IMR-90 (cell line): Measurements from ENCODE around the gene CHM. TPM values are rescaled to one million over a fixed set of nuclear protein-coding genes. Genes with fewer than 3 reads are reported as not detected.
"Not testable (repeated sequence)": the region's sequence is repeated elsewhere in the genome, so short reads cannot be mapped to it uniquely, and the experiment has no call there.

ENCODE experiments used
- ATAC-seq: fragments of 200-7000 bp; cut with Tn5 transposase; 2 replicates; pipeline ENCODE4 v1.9.1; 2020; ENCODE audit warnings: low read depth, mild to moderate bottlenecking, moderate library complexity
- BruUV-seq: library from RNA; stranded (reverse); fragments of 400-500 nt; replicated peaks from 2 replicates; lab custom pipeline; 2021; lab: Mats Ljungman, UMichigan
- CTCF ChIA-PET: fragments of 300-600 bp; formaldehyde crosslinking; extraction: SDS; loops from one replicate; lab custom pipeline; 2021; ENCODE audit warnings: antibody characterized with exemption; lab: Yijun Ruan, JAX
- POLR2A ChIA-PET: fragments of 300-600 bp; sonication (Branson Sonifier 250); formaldehyde crosslinking; loops from one replicate; lab custom pipeline; 2022; ENCODE audit warnings: antibody characterized with exemption; ENCODE audit not compliant: unreplicated experiment; lab: Charles Lee
- DNase-seq: peaks from one replicate; pipeline ENCODE4 v3.0.0; 2013
- H2AFZ ChIP-seq: replicated peaks from 2 replicates; pipeline ENCODE3; 2013; ENCODE audit warnings: low read length, mild to moderate bottlenecking; ENCODE audit not compliant: poor library complexity
- H2AK5ac ChIP-seq: 2 replicates; pipeline ENCODE4 v1.6.1; 2013; ENCODE audit warnings: low read depth, low read length, inconsistent platforms
- H2AK9ac ChIP-seq: replicated peaks from 2 replicates; pipeline ENCODE3; 2013; ENCODE audit warnings: mild to moderate bottlenecking, low read depth, low read length, moderate library complexity; ENCODE audit not compliant: poor library complexity
- H2BK120ac ChIP-seq: 2 replicates; pipeline ENCODE4 v1.6.1; 2013; ENCODE audit warnings: low read depth, low read length, inconsistent platforms
- H2BK15ac ChIP-seq: 3 replicates; pipeline ENCODE4 v1.6.1; 2013; ENCODE audit warnings: low read depth, low read length, inconsistent platforms
- H2BK20ac ChIP-seq: 2 replicates; pipeline ENCODE4 v1.6.1; 2013; ENCODE audit warnings: low read depth, mild to moderate bottlenecking, inconsistent platforms, low read length, moderate library complexity
- H2BK5ac ChIP-seq: 2 replicates; pipeline ENCODE4 v1.6.1; 2013; ENCODE audit warnings: mild to moderate bottlenecking, low read depth, low read length, inconsistent platforms; ENCODE audit not compliant: poor library complexity, severe bottlenecking
- H3K14ac ChIP-seq: replicated peaks from 2 replicates; pipeline ENCODE4 v1.6.1; 2013; ENCODE audit warnings: low read depth, low read length, inconsistent platforms
- H3K18ac ChIP-seq: 2 replicates; pipeline ENCODE4 v1.6.1; 2013; ENCODE audit warnings: low read depth, low read length, control low read depth
- H3K23ac ChIP-seq: 2 replicates; pipeline ENCODE4 v1.6.1; 2013; ENCODE audit warnings: low read depth, low read length, inconsistent platforms
- H3K27ac ChIP-seq: 2 replicates; pipeline ENCODE4 v1.5.1; 2013; ENCODE audit warnings: mild to moderate bottlenecking, control low read depth, low read length; ENCODE audit not compliant: insufficient read depth
- H3K27me3 ChIP-seq: 2 replicates; pipeline ENCODE4 v1.6.1; 2013; ENCODE audit warnings: low read length; ENCODE audit not compliant: control insufficient read depth, insufficient read depth
- H3K36me3 ChIP-seq: 2 replicates; pipeline ENCODE4 v1.6.1; 2013; ENCODE audit warnings: low read length, mixed read lengths; ENCODE audit not compliant: control insufficient read depth, insufficient read depth
- H3K4ac ChIP-seq: 2 replicates; pipeline ENCODE4 v1.6.1; 2013; ENCODE audit warnings: low read depth, low read length, inconsistent platforms
- H3K4me1 ChIP-seq: 2 replicates; pipeline ENCODE4 v1.6.1; 2013; ENCODE audit warnings: low read length, mixed read lengths; ENCODE audit not compliant: control insufficient read depth, insufficient read depth
- H3K4me2 ChIP-seq: 2 replicates; pipeline ENCODE4 v1.6.1; 2013; ENCODE audit warnings: low read depth, mild to moderate bottlenecking, control low read depth, low read length, moderate library complexity
- H3K4me3 ChIP-seq: 2 replicates; pipeline ENCODE4 v1.5.1; 2013; ENCODE audit warnings: low read depth, mild to moderate bottlenecking, control low read depth, low read length, moderate library complexity; ENCODE audit not compliant: insufficient read depth
- H3K56ac ChIP-seq: 2 replicates; pipeline ENCODE4 v1.6.1; 2013; ENCODE audit warnings: low read length, inconsistent platforms; ENCODE audit not compliant: insufficient read depth; ENCODE audit errors: extremely low read depth
- H3K79me1 ChIP-seq, 2 experiments: 2 replicates each; pipeline ENCODE4 v1.6.1; 2013; ENCODE audit warnings: low read length in 2 of 2, inconsistent platforms in 1 of 2, low read depth in 1 of 2
- H3K9ac ChIP-seq: 2 replicates; pipeline ENCODE4 v1.6.1; 2013; ENCODE audit warnings: low read depth, low read length, control low read depth
- H3K9me1 ChIP-seq: 2 replicates; pipeline ENCODE4 v1.6.1; 2013; ENCODE audit warnings: low read length, inconsistent platforms; ENCODE audit not compliant: insufficient read depth
- H3K9me3 ChIP-seq: 2 replicates; pipeline ENCODE4 v1.6.1; 2013; ENCODE audit warnings: low read length; ENCODE audit not compliant: control insufficient read depth, insufficient read depth
- H4K20me1 ChIP-seq: 2 replicates; pipeline ENCODE4 v1.6.1; 2013; ENCODE audit warnings: low read length, inconsistent platforms; ENCODE audit not compliant: insufficient read depth
- H4K5ac ChIP-seq: 2 replicates; pipeline ENCODE4 v1.6.1; 2013; ENCODE audit warnings: mild to moderate bottlenecking, low read depth, low read length, control low read depth
- H4K8ac ChIP-seq, 2 experiments: 2 replicates each; pipeline ENCODE4 v1.6.1; 2013; ENCODE audit warnings: low read depth in 2 of 2, low read length in 2 of 2, control low read depth in 1 of 2, inconsistent platforms in 1 of 2
- H4K91ac ChIP-seq: 2 replicates; pipeline ENCODE4 v1.6.1; 2013; ENCODE audit warnings: low read depth, low read length, inconsistent platforms; ENCODE audit not compliant: insufficient read depth
- CTCF ChIP-seq: conservative IDR thresholded peaks from 2 replicates; pipeline ENCODE4 v1.5.1; 2012; ENCODE audit warnings: mild to moderate bottlenecking, low read depth, low read length, improper control_type of control experiment
- MXI1 ChIP-seq: IDR thresholded peaks from 2 replicates; pipeline ENCODE4 v1.6.1; 2012; ENCODE audit warnings: low read depth, mild to moderate bottlenecking, low read length, moderate library complexity, borderline replicate concordance
- NFE2L2 ChIP-seq: fragments of 150-350 bp; IDR thresholded peaks from 2 replicates; pipeline ENCODE4 v1.6.1; 2016; ENCODE audit warnings: low read depth, mild to moderate bottlenecking, low read length
- RAD21 ChIP-seq: IDR thresholded peaks from 2 replicates; pipeline ENCODE4 v1.6.1; 2012; ENCODE audit warnings: low read length, improper control_type of control experiment
- WGBS, 2 experiments: methylation state at CpG; one replicate each; pipeline versions ENCODE4 v1.1.5 to v1.1.7; 2013; ENCODE audit warnings: missing lambda C conversion rate in 2 of 2; ENCODE audit not compliant: insufficient read length in 1 of 2; ENCODE audit errors: extremely low coverage in 2 of 2; 5-methylcytosine and 5-hydroxymethylcytosine counted together
- dilution Hi-C: fragments of 300-500 bp; cut with HindIII; formaldehyde crosslinking; loops from one replicate; pipeline ENCODE4 v1.14.3; 2018; ENCODE audit warnings: low sequenced_read_pairs; ENCODE audit not compliant: unreplicated experiment
- in situ Hi-C: fragments of 300-500 bp; cut with MboI; formaldehyde crosslinking; loops from 3 replicates; pipeline ENCODE4 v1.14.3; 2019; ENCODE audit warnings: low sequenced_read_pairs, inconsistent platforms, mixed read lengths
- intact Hi-C: fragments of 100-400 bp; cut with micrococcal nuclease; formaldehyde crosslinking; loops from 2 replicates; pipeline ENCODE4 v1.10.0; 2022
- polyA plus RNA-seq, 3 experiments: library from polyadenylated mRNA; depleted of rRNA; stranded (reverse); fragments of >200 nt; gene quantifications; 2 replicates each; pipeline ENCODE4 v1.2.3, GENCODE V29; 2012; ENCODE audit warnings: low replicate concordance in 1 of 3
- total RNA-seq: library from RNA; depleted of rRNA; stranded (reverse); fragments of >200 nt; gene quantifications from 2 replicates; pipeline ENCODE4 v1.2.3, GENCODE V29; 2012

Gene CHM
- total and polyA plus RNA-seq, 2 of the 4 experiments (the other 2 are of a cell fraction): 11.9 to 21.7 TPM

GRCh38 chrX:86012188-86012587 lies 35.2 kb downstream of the CHM start:
- no peak overlapping the region for H3K18ac ChIP-seq
- H4K8ac ChIP-seq: no peak overlapping the region
- no peaks in the 10 kb centered on the region for H3K9me1 ChIP-seq
- H2BK15ac ChIP-seq: no peak overlapping the region
- intact Hi-C loops (no loop called here), dilution Hi-C loops (no loop called here), in situ Hi-C loops (no loop called here)
- no peak overlapping the region for H2AK9ac ChIP-seq
- no peak overlapping the region for H4K5ac ChIP-seq
- no peaks in the 10 kb centered on the region for H3K4me1 ChIP-seq
- H3K36me3 ChIP-seq: no peaks in the 10 kb centered on the region
- H3K4me2 ChIP-seq: no peak overlapping the region
- 0 out of 4 replicates have a peak, but pooled peaks cover 0 to 3% of the 10 kb centered on the region in 2 experiments for H3K79me1 ChIP-seq
- CTCF ChIA-PET: no interaction called here
- WGBS, 2 experiments: no CpG with 5 or more reads among the region's 1 CpG
- no peak overlapping the region for H4K91ac ChIP-seq
- H4K20me1 ChIP-seq: no peaks in the 10 kb centered on the region
- BruUV-seq: no TSS peak
- no peaks in the 10 kb centered on the region for H3K27me3 ChIP-seq
- no peak overlapping the region for H3K14ac ChIP-seq
- H3K56ac ChIP-seq: no peak overlapping the region
- TF ChIP-seq CTCF: no peak
- TF ChIP-seq NFE2L2: no peak
- no peak for TF ChIP-seq RAD21
- TF ChIP-seq MXI1: no peak
- no peak overlapping the region for H3K4me3 ChIP-seq
- DNase-seq: no peak
- no peak overlapping the region for H2AFZ ChIP-seq
- H3K9ac ChIP-seq: no peak overlapping the region
- no peak overlapping the region for H2BK20ac ChIP-seq
- no peaks in the 10 kb centered on the region for H3K9me3 ChIP-seq
- no peak overlapping the region for H2AK5ac ChIP-seq
- H2BK120ac ChIP-seq: no peak overlapping the region
- ATAC-seq: no peak
- no peak overlapping the region for H3K23ac ChIP-seq
- no peak overlapping the region for H2BK5ac ChIP-seq
- POLR2A ChIA-PET: no interaction called here
- H3K4ac ChIP-seq: no peak overlapping the region
- H3K27ac ChIP-seq: no peak overlapping the region

DNA sequence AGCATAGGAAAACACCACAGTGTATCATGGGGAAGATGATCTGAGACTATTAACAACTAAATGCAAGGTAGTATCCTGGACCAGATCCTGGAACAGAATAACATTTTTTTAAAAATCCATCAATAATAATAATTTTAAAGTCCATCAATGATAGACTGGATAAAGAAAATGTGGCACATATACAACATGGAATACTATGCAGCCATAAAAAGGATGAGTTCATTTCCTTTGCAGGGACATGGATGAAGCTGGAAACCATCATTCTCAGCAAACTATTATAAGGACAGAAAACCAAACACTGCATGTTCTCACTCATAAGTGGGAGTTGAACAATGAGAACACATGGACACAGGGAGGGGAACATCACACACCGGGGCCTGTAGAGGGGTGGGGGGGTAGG lies 37.6 kb downstream of the CHM start:
- H2AK9ac ChIP-seq, H3K23ac ChIP-seq, H3K27ac ChIP-seq, ATAC-seq, H2BK20ac ChIP-seq, in situ Hi-C loops, POLR2A ChIA-PET, H2BK15ac ChIP-seq, H3K4me3 ChIP-seq, H4K20me1 ChIP-seq, H3K18ac ChIP-seq, H3K4ac ChIP-seq, CTCF ChIA-PET, H4K8ac ChIP-seq, DNase-seq, H3K79me1 ChIP-seq, H3K56ac ChIP-seq, H3K36me3 ChIP-seq, H4K5ac ChIP-seq, H2BK120ac ChIP-seq, H3K14ac ChIP-seq, H3K27me3 ChIP-seq, H4K91ac ChIP-seq, dilution Hi-C loops, H3K4me1 ChIP-seq, BruUV-seq, H3K4me2 ChIP-seq, H2AK5ac ChIP-seq, H3K9me3 ChIP-seq, H3K9me1 ChIP-seq, H2BK5ac ChIP-seq, H2AFZ ChIP-seq, intact Hi-C loops, H3K9ac ChIP-seq: not testable (repeated sequence)
- WGBS, 2 experiments: no CpG with 5 or more reads among the region's 1 CpG
